ENCODE results near the gene USP7. TPM values are rescaled to one million over a fixed set of nuclear protein-coding genes. Genes with fewer than 3 reads are reported as not detected.

The USP7 gene
- total RNA-seq, 1 experiment from 2014 or later = 148 TPM

GRCh38 chr16:8957509-8958157 is 6.1 kb downstream of the USP7 start:
- no peak overlapping the region for H3K4me3 Mint-ChIP-seq (ENCODE audit: unreplicated experiment)
- no TSS peak for BruUV-seq (replicated peaks)
- intact Hi-C loops (cut with micrococcal nuclease; ENCODE audit: unreplicated experiment) = no loop called here
- no peak overlapping the region for H3K27ac Mint-ChIP-seq (ENCODE audit: unreplicated experiment)
- H3K36me3 Mint-ChIP-seq (ENCODE audit: insufficient read depth, unreplicated experiment) = peaks cover 16% of the 10 kb centered on the region
- Histone ChIP-seq H3K4me3 (ENCODE audit: low read depth, low read length) (no peak overlapping the region), H3K36me3 (ENCODE audit: control insufficient read depth, insufficient read depth, low read length) (no peaks in the 10 kb centered on the region), H3K9me3 (no peaks in the 10 kb centered on the region), H3K27me3 (replicated peaks; ENCODE audit: control insufficient read depth, insufficient read depth, low read length) (no peaks in the 10 kb centered on the region), H3K4me1 (peaks cover 18% of the 10 kb centered on the region)
- no peak for TF ChIP-seq CTCF (IDR thresholded peaks at IDR 0.05; ENCODE audit: insufficient read depth in 1 of 2, low read depth in 1 of 2, low read length in 1 of 2, severe bottlenecking in 1 of 2, unreplicated experiment in 1 of 2)
- H3K27me3 Mint-ChIP-seq (ENCODE audit: insufficient read depth, unreplicated experiment) = no peaks in the 10 kb centered on the region
- no peaks in the 10 kb centered on the region for H3K9me3 Mint-ChIP-seq (ENCODE audit: unreplicated experiment)
- DNase-seq = no peak
- H3K4me1 Mint-ChIP-seq (ENCODE audit: low read depth, unreplicated experiment) = peaks cover 33% of the 10 kb centered on the region
- CTCF ChIA-PET = interaction anchor here (0.6 kb wide), 1 partner anchor 97 kb away, joined by 3 read pairs; no protein-coding TSS in a partner anchor
- POLR2A ChIA-PET = interaction anchor here (0.7 kb wide), 1 partner anchor 284 kb away, joined by 10 read pairs; no protein-coding TSS in a partner anchor

GRCh38 chr16:8957063-8957397 is 6.7 kb downstream of the USP7 start:
- peaks cover 18% of the 10 kb centered on the region for H3K4me1 ChIP-seq
- Mint-ChIP-seq H3K27ac (ENCODE audit: unreplicated experiment) (no peak overlapping the region), H3K4me1 (ENCODE audit: low read depth, unreplicated experiment) (peaks cover 29% of the 10 kb centered on the region), H3K4me3 (ENCODE audit: unreplicated experiment) (no peak overlapping the region), H3K27me3 (ENCODE audit: insufficient read depth, unreplicated experiment) (no peaks in the 10 kb centered on the region), H3K36me3 (ENCODE audit: insufficient read depth, unreplicated experiment) (peaks cover 11% of the 10 kb centered on the region), H3K9me3 (ENCODE audit: unreplicated experiment) (no peaks in the 10 kb centered on the region)
- no peak for TF ChIP-seq CTCF (IDR thresholded peaks at IDR 0.05; ENCODE audit: insufficient read depth in 1 of 2, low read depth in 1 of 2, low read length in 1 of 2, severe bottlenecking in 1 of 2, unreplicated experiment in 1 of 2)
- ChIA-PET POLR2A (interaction anchor here (0.7 kb wide), 1 partner anchor 283 kb away, joined by 10 read pairs; no protein-coding TSS in a partner anchor), CTCF (interaction anchor here (0.6 kb wide), 1 partner anchor 98 kb away, joined by 3 read pairs; no protein-coding TSS in a partner anchor)
- H3K36me3 ChIP-seq (ENCODE audit: control insufficient read depth, insufficient read depth, low read length) = no peaks in the 10 kb centered on the region
- no peaks in the 10 kb centered on the region for H3K27me3 ChIP-seq (replicated peaks; ENCODE audit: control insufficient read depth, insufficient read depth, low read length)
- BruUV-seq (replicated peaks) = no TSS peak
- no peak for DNase-seq
- H3K9me3 ChIP-seq = no peaks in the 10 kb centered on the region
- intact Hi-C loops (cut with micrococcal nuclease; ENCODE audit: unreplicated experiment) = no loop called here
- no peak overlapping the region for H3K4me3 ChIP-seq (ENCODE audit: low read depth, low read length)

- peaks cover 18% of the 10 kb centered on the region for H3K4me1 ChIP-seq
Observed at GRCh38 chr16:8956265-8957062, 7.2 kb downstream of the USP7 start.

More at GRCh38 chr16:8956265-8957062, 7.2 kb downstream of the USP7 start:
- Histone ChIP-seq H3K36me3 (ENCODE audit: control insufficient read depth, insufficient read depth, low read length) (no peaks in the 10 kb centered on the region), H3K27me3 (replicated peaks; ENCODE audit: control insufficient read depth, insufficient read depth, low read length) (no peaks in the 10 kb centered on the region), H3K9me3 (no peaks in the 10 kb centered on the region), H3K4me3 (ENCODE audit: low read depth, low read length) (no peak overlapping the region)
- Mint-ChIP-seq H3K4me3 (ENCODE audit: unreplicated experiment) (no peak overlapping the region), H3K27me3 (ENCODE audit: insufficient read depth, unreplicated experiment) (no peaks in the 10 kb centered on the region), H3K36me3 (ENCODE audit: insufficient read depth, unreplicated experiment) (peaks cover 6% of the 10 kb centered on the region), H3K4me1 (ENCODE audit: low read depth, unreplicated experiment) (peaks cover 24% of the 10 kb centered on the region), H3K27ac (ENCODE audit: unreplicated experiment) (no peak overlapping the region), H3K9me3 (ENCODE audit: unreplicated experiment) (no peaks in the 10 kb centered on the region)
- DNase-seq = no peak
- CTCF ChIA-PET = interaction anchor here (0.6 kb wide), 1 partner anchor 98 kb away, joined by 3 read pairs; no protein-coding TSS in a partner anchor
- BruUV-seq (replicated peaks) = no TSS peak
- POLR2A ChIA-PET = interaction anchor here (0.7 kb wide), 1 partner anchor 282 kb away, joined by 10 read pairs; no protein-coding TSS in a partner anchor
- intact Hi-C loops (cut with micrococcal nuclease; ENCODE audit: unreplicated experiment) = no loop called here
- TF ChIP-seq CTCF (IDR thresholded peaks at IDR 0.05; ENCODE audit: insufficient read depth in 1 of 2, low read depth in 1 of 2, low read length in 1 of 2, severe bottlenecking in 1 of 2, unreplicated experiment in 1 of 2) = no peak
